KBM-7 (cell line): ENCODE measurements around the gene CD81.

Experiments
- DNase-seq: peaks from one replicate; pipeline ENCODE4 v3.0.0-alpha.2; 2015
- in situ Hi-C: fragments of 300-500 bp; cut with MboI; formaldehyde crosslinking; loops from 2 replicates; pipeline ENCODE4 v1.14.3; 2020; ENCODE audit warnings: low sequenced_read_pairs, low pct_unique_long_range_greater_than_20kb, mixed read lengths

CD81 gene

GRCh38 chr11:2369320-2369719 is 7.8 kb upstream of the CD81 start:
- in situ Hi-C loops, result no loop called here
- no peak for DNase-seq

- in situ Hi-C loops, result no loop called here
- no peak for DNase-seq
These were observed 7.2 kb upstream of the CD81 start for GRCh38 chr11:2369896-2370295.

GRCh38 chr11:2374456-2375201 is 2.5 kb upstream of the CD81 start:
- in situ Hi-C loops, result no loop called here
- DNase-seq, result no peak

GRCh38 chr11:2375341-2375853 is 1.7 kb upstream of the CD81 start:
- in situ Hi-C loops, result no loop called here
- DNase-seq, result no peak

- in situ Hi-C loops, result no loop called here
- DNase-seq, result no peak
These were observed 1.1 kb upstream of the CD81 start for GRCh38 chr11:2375964-2376551.

- in situ Hi-C loops, result no loop called here
- peak; percentile 38 for DNase-seq
These were observed 667 bp downstream of the CD81 start for GRCh38 chr11:2377511-2378443.

- in situ Hi-C loops, result no loop called here
- no peak for DNase-seq
These were observed 1.6 kb downstream of the CD81 start for GRCh38 chr11:2378527-2379210.

GRCh38 chr11:2379466-2380174 is 2.5 kb downstream of the CD81 start:
- in situ Hi-C loops, result no loop called here
- DNase-seq, result no peak

- DNase-seq, result no peak
- in situ Hi-C loops, result no loop called here
These were observed 3.3 kb downstream of the CD81 start for GRCh38 chr11:2380396-2380795.

GRCh38 chr11:2380807-2381350 is 3.8 kb downstream of the CD81 start:
- in situ Hi-C loops, result no loop called here

GRCh38 chr11:2381494-2382128 is 4.5 kb downstream of the CD81 start:
- DNase-seq, result no peak
- in situ Hi-C loops, result no loop called here

More at GRCh38 chr11:2380807-2381350, 3.8 kb downstream of the CD81 start:
- DNase-seq, result no peak

- in situ Hi-C loops, result no loop called here
- no peak for DNase-seq
These were observed 5.0 kb downstream of the CD81 start for GRCh38 chr11:2382129-2382517.

GRCh38 chr11:2382936-2383851 is 6.1 kb downstream of the CD81 start:
- DNase-seq, result no peak
- in situ Hi-C loops, result no loop called here

- in situ Hi-C loops, result no loop called here
- no peak for DNase-seq
These were observed 7.0 kb downstream of the CD81 start for GRCh38 chr11:2383852-2384804.

- in situ Hi-C loops, result no loop called here
- DNase-seq, result no peak
These were observed 8.3 kb downstream of the CD81 start for GRCh38 chr11:2385156-2386151.
